GM21526 (cell line): ENCODE data around the gene SYNGR3.

ENCODE experiments used
- ATAC-seq: cut with Tn5 transposase; IDR thresholded peaks from one replicate; pipeline ENCODE4 v1.9.1; 2021; ENCODE audit warnings: moderate library complexity; ENCODE audit not compliant: unreplicated experiment, low FRiP score

SYNGR3 gene

DNA sequence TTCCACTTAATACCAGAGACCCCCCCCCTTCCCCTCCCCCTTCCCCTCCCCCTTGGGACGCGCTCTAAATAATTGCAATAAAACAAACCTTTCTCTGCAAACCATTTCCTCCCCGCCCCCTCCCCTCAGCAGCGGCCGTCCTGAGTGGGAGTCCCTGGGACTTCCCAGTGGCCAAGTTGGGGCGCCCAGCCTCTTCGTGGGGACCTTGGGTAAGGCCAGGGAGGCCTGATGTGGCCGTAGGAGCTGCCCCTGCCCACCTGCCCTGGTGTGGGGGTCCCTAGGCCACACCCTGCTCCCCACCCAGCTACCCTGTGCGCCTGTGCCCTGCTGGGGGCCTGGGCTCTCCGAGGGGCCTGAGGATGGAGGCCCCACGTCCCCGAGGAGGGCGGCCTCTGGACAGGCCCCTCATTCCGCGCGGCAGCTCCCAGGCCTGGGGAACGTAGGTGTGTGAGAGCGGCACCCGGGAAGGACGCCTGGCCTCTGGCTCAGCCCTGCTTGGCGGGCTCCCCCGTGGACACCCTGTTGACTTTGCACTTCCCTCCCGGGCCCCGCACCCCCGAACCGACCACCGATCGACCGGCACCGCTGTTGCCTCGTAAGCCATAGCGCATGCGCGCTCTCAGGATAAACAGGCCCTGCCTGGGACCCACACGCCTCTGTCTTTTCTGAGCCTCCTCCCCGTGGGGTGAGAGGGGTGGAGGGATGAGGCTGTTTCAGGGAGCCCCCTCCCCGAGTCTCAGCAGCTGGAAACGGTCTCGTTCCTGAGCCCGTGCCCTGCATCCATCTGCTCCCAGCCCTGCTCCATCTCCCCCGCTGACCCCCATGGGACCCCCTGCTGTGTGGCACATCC lies 48.8 kb downstream of the SYNGR3 start:
- ATAC-seq, result no peak

DNA sequence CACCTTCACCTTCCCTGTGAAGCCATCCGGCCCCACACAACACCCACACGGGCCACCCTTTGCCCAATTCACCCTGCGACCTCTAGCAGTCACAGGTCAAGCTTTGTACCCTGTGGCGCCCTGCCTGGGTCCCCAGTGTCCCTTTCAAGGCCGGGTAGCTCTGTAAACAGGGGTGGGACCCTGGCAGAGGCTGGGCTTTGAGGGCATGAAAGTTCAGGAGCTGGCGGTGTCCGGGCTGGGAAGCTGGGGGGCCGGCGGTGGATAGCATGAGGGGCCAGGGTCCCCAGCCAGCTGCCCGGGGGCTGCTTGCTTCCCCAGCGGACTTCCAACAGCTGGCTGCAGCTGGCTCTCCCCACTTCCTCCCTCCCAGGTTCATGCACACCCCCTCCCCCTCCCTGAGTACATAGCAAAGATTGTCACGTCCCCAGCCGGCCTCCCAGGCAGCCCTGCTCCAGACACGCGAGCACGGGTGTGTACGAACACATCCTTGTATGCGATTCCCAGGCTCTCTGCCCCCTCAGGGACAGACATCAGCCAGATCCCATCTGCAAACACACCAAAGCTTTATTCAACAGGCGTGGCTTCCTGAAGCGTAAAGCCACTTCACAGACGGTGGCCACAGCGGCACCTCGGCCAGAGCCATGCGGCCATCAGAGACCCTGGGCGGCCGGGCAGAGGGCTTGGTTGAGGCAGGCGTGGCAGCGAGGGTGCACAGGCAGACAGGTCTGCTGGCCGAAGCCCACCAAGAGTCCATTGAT lies 49.7 kb downstream of the SYNGR3 start:
- ATAC-seq, result no peak

DNA sequence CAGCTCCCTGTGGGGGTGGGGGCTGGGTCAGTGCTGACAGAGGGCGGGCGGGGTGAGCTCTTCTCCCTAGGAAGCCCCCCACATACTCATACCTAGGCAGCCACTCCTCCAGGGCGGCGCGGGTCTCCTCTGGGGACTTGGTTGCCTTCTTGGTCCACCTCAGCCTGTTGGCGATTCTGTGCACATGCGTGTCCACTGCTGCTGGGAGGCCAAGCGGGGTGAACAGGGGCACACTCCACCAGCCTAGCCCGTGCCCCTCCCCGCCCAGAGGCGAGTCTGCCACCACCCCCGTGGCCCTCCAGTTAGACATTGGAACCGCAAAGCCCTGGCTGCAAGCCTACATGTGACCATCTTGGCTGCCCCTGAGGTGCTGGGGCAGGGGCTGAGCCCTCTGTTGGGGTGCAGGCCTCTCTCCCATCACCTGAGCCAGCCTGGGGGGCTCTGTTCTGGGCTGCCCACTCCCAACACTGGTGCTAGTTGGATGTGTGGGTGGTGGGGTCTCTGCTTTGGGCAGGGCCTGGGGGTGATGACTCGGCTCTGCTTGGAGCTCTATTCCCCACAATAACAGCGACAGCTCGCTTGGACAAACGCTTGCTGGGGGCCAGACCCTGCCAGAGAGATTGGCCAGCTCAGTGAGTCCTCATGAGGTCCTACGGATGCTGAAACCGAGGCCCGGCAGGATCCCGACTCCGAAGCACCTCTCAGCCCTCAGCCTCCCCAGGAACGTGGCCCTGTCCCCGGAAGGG lies 50.4 kb downstream of the SYNGR3 start:
- ATAC-seq, result no peak

DNA sequence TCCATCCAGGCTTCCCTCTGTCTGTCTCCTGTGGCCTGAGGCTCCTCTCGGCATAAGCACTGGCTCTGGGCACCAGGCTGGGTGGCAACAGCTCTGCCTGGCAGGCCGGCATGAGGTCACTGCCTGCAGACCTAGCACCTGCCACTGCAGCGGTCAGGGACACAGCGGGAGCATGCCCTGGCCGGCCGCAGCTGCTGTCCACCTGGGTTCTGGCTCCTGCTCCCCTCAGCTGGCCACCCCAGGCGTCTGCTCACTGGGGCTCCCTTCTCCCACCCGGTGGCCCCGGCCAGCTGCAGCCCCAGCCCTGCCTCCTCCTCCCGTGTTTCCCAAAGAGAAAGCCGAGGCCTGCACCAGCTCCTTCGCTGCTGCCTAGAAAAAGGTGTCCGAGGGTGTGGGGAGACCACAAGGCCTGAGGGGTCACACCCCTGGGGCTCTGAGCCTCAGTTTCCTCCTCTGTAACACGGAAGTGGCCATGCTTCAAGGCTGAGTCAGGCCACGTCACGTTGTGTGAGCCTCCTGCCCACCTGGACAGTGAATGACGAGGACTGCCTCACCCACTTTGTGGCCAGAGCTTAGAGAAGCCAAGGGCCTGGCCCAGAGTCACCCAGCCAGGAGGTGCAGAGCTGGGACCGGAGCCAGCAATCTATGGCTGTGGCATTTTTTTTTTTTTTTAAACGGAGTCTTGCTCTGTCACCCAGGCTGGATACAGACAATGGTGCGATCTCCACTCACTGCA lies 51.2 kb downstream of the SYNGR3 start:
- ATAC-seq, result no peak

DNA sequence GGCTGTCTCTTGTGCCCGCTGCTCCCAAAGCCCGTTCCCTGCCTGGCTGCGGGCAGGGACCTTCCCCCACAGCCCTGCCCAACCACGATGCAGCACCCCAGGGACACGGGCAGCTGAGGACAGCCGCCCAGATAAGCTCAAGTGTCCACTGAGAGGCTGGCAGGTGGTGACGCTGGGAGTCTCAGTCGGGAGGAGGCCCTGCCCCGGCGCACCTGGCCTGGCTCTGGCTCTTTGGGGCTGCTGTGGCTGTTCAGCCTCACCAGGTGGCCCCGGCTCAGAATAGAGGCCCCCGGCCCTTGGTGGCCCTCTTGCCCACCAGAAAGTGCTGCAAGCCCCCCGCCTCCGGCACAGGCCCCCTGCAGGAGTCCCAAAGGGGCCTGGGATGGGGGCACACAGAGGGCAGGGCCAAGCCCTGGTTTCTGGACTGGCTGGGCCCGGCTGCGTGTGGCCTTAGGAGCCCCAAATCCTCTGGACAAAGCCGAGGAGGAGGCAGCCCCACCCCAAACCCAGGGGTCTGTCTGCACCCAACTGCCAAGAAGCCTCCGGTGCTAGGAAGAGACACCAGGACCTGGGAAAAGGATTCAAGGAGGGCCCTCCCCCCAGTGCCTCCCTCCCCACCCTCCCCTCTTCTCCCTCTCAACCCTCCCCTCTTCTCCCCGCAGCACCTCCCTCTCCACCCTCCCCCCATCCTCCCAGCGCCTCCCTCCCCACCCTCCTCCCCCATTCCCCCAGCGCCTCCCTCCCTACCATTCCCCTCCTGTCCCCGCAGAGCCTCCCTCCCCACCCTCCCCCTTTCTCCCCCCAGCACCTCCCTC lies 52.6 kb downstream of the SYNGR3 start:
- ATAC-seq, result no peak

DNA sequence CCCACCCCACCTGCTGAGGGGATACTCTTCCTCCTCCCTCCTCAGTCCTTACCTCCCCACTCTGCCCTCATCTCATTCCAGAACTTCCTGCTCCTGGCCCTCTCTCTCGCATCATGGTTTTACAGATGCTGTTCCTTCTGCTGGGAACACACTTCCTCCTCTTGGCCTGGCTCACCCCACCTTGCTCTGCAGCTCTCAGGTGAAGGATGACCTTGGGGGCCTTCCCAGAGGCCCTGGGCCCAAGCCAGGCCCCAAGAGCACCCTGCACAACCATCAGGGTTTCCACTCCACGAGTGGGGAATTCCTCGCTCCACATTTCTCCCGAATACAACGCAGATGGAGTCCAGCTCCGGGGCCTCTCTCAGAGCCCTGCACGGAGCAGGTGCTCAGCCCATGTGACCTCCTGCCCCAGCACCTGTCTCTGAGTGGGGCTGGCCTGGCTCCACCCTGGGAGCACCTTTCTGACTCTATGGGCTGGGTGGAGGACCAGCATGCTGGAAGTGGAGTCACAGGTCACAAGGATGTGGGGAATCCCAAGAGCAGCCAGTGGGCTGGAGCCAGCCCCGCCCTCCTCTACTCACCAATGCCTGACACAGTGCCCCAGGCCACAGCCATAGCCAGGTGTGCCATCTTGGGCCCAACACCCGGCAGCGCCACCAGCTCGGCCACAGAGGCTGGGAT lies 53.4 kb downstream of the SYNGR3 start:
- no peak for ATAC-seq
